MM.1S (cell line): Measurements from ENCODE around the gene SPECC1L.

Experiments used
- CTCF ChIP-seq: fragments of 300-600 bp; sonication (generic); IDR thresholded peaks from 2 replicates; pipeline ENCODE4 v1.5.1; 2016; ENCODE audit warnings: antibody characterized with exemption, low read length, mixed read lengths
- EZH2 ChIP-seq: fragments of 300-600 bp; sonication (generic); optimal IDR thresholded peaks from 2 replicates; pipeline ENCODE3; 2017; ENCODE audit warnings: low read depth, mild to moderate bottlenecking, antibody characterized with exemption, low read length, mixed read lengths

DNA sequence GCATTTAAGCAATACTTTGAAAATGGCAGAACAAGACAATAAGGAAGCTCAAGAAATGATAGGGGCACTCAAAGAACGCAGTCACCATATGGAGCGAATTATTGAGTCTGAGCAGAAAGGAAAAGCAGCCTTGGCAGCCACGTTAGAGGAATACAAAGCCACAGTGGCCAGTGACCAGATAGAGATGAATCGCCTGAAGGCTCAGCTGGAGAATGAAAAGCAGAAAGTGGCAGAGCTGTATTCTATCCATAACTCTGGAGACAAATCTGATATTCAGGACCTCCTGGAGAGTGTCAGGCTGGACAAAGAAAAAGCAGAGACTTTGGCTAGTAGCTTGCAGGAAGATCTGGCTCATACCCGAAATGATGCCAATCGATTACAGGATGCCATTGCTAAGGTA is 51.9 kb downstream of the SPECC1L start:
- TF ChIP-seq CTCF, result no peak
- no peak for TF ChIP-seq EZH2
